OCI-LY3 (cell line): ENCODE results near the gene RAB11B.
A peak's percentile ranks its signal among the peaks of the same experiment; 100 is the strongest.

ENCODE experiments used
- H2AFZ ChIP-seq: fragments of 200-600, 300-600 bp; shearing (Covaris generic); 2 replicates; pipeline ENCODE4 v1.6.0; 2014; ENCODE audit warnings: antibody characterized with exemption, low read depth, low read length
- H3K27ac ChIP-seq: fragments of 200-600, 300-600 bp; sonication (generic); 2 replicates; pipeline ENCODE4 v1.5.1; 2014; ENCODE audit warnings: mild to moderate bottlenecking, low read length, moderate library complexity, mixed read lengths
- H3K27me3 ChIP-seq: fragments of 200-600, 300-600 bp; sonication (generic); 2 replicates; pipeline ENCODE4 v1.6.1; 2014; ENCODE audit warnings: low read depth, low read length, mixed read lengths
- H3K36me3 ChIP-seq: fragments of 200-600, 300-600 bp; sonication (generic); replicated peaks from 2 replicates; pipeline ENCODE3; 2014; ENCODE audit warnings: low read depth, low read length, mixed read lengths
- H3K4me1 ChIP-seq: fragments of 300-600, 200-600 bp; sonication (generic); 2 replicates; pipeline ENCODE4 v1.6.1; 2014; ENCODE audit warnings: low read length, mixed read lengths
- H3K4me2 ChIP-seq: fragments of 200-600, 300-600 bp; sonication (generic); 2 replicates; pipeline ENCODE4 v1.6.1; 2014; ENCODE audit warnings: low read length, mixed read lengths
- H3K4me3 ChIP-seq: fragments of 300-600, 200-600 bp; sonication (generic); 2 replicates; pipeline ENCODE4 v1.5.1; 2014; ENCODE audit warnings: antibody characterized with exemption, mild to moderate bottlenecking, low read length, moderate library complexity
- H3K79me2 ChIP-seq: fragments of 300-600, 200-600 bp; shearing (Covaris generic); 2 replicates; pipeline ENCODE4 v1.6.1; 2014; ENCODE audit warnings: mild to moderate bottlenecking, low read length, mixed read lengths
- H3K9ac ChIP-seq: fragments of 300-600, 200-600 bp; shearing (Covaris generic); 2 replicates; pipeline ENCODE4 v1.6.0; 2014; ENCODE audit warnings: mild to moderate bottlenecking, low read length, moderate library complexity
- H3K9me3 ChIP-seq: fragments of 200-600, 300-600 bp; shearing (Covaris generic); 2 replicates; pipeline ENCODE4 v1.6.1; 2014; ENCODE audit warnings: low read length, mixed read lengths; ENCODE audit not compliant: insufficient read depth
- H4K20me1 ChIP-seq: fragments of 200-600, 300-600 bp; sonication (generic); 2 replicates; pipeline ENCODE4 v1.6.1; 2016; ENCODE audit warnings: low read length, mixed read lengths; ENCODE audit not compliant: insufficient read depth
- CTCF ChIP-seq: fragments of 200-600, 300-600 bp; sonication (generic); IDR thresholded peaks from 2 replicates; pipeline ENCODE4 v1.5.1; 2014; ENCODE audit warnings: antibody characterized with exemption, low read length, low read depth
- EZH2phosphoT487 ChIP-seq: fragments of 200-600 bp; shearing (Covaris generic); IDR thresholded peaks from 2 replicates; pipeline ENCODE4 v1.6.1; 2018; ENCODE audit warnings: antibody characterized with exemption, mixed run types, low read depth

RAB11B gene

GRCh38 chr19:8412783-8413628 is 22.8 kb downstream of the RAB11B start, which contains the start of gene MARCHF2:
Gene MARCHF2, plus strand, starts transcription at chr19:8413305. Its CDS starts 8,536 bp downstream, at chr19:8421841.
- Histone ChIP-seq H3K9me3 (no peaks in the 10 kb centered on the region), H3K79me2 (no peaks in the 10 kb centered on the region), H3K9ac (peak within 1 kb of the TSS; percentile 64), H3K27ac (no peak within 1 kb of the TSS), H3K4me1 (peaks cover 5% of the 10 kb centered on the region), H3K4me2 (peak within 1 kb of the TSS; percentile 97), H3K36me3 (no peaks in the 10 kb centered on the region), H4K20me1 (no peaks in the 10 kb centered on the region), H3K4me3 (peak within 1 kb of the TSS; percentile 87), H3K27me3 (no peaks in the 10 kb centered on the region), H2AFZ (peak within 1 kb of the TSS; percentile 66)
- TF ChIP-seq EZH2phosphoT487 (no peak), CTCF (peak; percentile 59)

GRCh38 chr19:8413629-8413995 is 23.5 kb downstream of the RAB11B start:
- H3K79me2 ChIP-seq, result no peaks in the 10 kb centered on the region
- H3K9me3 ChIP-seq, result no peaks in the 10 kb centered on the region
- H3K9ac ChIP-seq, result peak overlapping the region; percentile 64
- no peak for TF ChIP-seq CTCF
- no peak overlapping the region for H3K27ac ChIP-seq
- peak overlapping the region; percentile 97 for H3K4me2 ChIP-seq
- no peaks in the 10 kb centered on the region for H4K20me1 ChIP-seq
- H2AFZ ChIP-seq, result peak overlapping the region; percentile 64
- peak overlapping the region; percentile 87 for H3K4me3 ChIP-seq
- peaks cover 5% of the 10 kb centered on the region for H3K4me1 ChIP-seq
- H3K36me3 ChIP-seq, result no peaks in the 10 kb centered on the region
- H3K27me3 ChIP-seq, result no peaks in the 10 kb centered on the region

GRCh38 chr19:8416796-8417195 is 26.6 kb downstream of the RAB11B start:
- Histone ChIP-seq H2AFZ (no peak overlapping the region), H3K36me3 (no peaks in the 10 kb centered on the region), H3K4me3 (no peak overlapping the region), H3K9ac (no peak overlapping the region), H3K79me2 (no peaks in the 10 kb centered on the region), H3K27me3 (no peaks in the 10 kb centered on the region), H3K9me3 (no peaks in the 10 kb centered on the region), H3K27ac (no peak overlapping the region), H3K4me2 (no peak overlapping the region), H4K20me1 (no peaks in the 10 kb centered on the region), H3K4me1 (peaks cover 5% of the 10 kb centered on the region)
- no peak for TF ChIP-seq CTCF

GRCh38 chr19:8421484-8422461 is 31.6 kb downstream of the RAB11B start:
- H3K79me2 ChIP-seq, result no peaks in the 10 kb centered on the region
- no peak overlapping the region for H2AFZ ChIP-seq
- no peak overlapping the region for H3K4me3 ChIP-seq
- H3K4me2 ChIP-seq, result no peak overlapping the region
- no peaks in the 10 kb centered on the region for H3K9me3 ChIP-seq
- no peaks in the 10 kb centered on the region for H3K36me3 ChIP-seq
- no peak for TF ChIP-seq CTCF
- TF ChIP-seq EZH2phosphoT487, result no peak
- H3K9ac ChIP-seq, result no peak overlapping the region
- no peaks in the 10 kb centered on the region for H3K4me1 ChIP-seq
- no peaks in the 10 kb centered on the region for H3K27me3 ChIP-seq
- no peaks in the 10 kb centered on the region for H4K20me1 ChIP-seq
- no peak overlapping the region for H3K27ac ChIP-seq
